ENCODE data around the gene SLC66A3. TPM values are rescaled to one million over a fixed set of nuclear protein-coding genes. Genes with fewer than 3 reads are reported as not detected.

Gene SLC66A3
- total RNA-seq, 1 experiment from 2014 or later: 12.5 TPM

DNA sequence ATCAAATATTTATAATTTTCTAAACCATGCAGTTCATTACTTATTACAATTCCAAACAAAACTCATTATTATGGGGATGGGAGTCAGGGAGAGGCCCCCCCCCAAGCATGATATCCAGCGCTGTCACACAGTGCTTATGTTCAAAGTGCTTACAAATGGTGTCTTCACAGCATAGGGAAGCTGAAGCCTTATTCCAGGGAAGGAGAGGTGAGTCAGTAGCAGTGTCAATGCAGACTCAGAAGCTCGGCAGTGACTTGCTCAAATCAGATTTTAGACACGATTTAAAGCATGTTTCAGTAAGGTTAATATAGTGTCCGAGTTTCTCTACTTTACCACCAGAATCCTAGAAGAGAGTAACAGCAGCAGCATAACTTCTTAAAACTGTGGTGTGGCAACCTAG is 24.6 kb downstream of the SLC66A3 start:
- DNase-seq (ENCODE audit: low spot score) (no peak), ATAC-seq (no peak)
- Mint-ChIP-seq H3K4me1 (no peaks in the 10 kb centered on the region), H3K4me3 (no peak overlapping the region), H3K36me3 (no peaks in the 10 kb centered on the region), H3K27ac (no peak overlapping the region), H3K27me3 (ENCODE audit: low read depth) (no peaks in the 10 kb centered on the region), H3K9me3 (no peaks in the 10 kb centered on the region)
- POLR2A ChIA-PET: interaction anchor here (0.6 to 1.0 kb wide), 2 partner anchors 32 to 157 kb away, joined by 3 read pairs; no protein-coding TSS in a partner anchor
- TF ChIP-seq, protein P1, sequence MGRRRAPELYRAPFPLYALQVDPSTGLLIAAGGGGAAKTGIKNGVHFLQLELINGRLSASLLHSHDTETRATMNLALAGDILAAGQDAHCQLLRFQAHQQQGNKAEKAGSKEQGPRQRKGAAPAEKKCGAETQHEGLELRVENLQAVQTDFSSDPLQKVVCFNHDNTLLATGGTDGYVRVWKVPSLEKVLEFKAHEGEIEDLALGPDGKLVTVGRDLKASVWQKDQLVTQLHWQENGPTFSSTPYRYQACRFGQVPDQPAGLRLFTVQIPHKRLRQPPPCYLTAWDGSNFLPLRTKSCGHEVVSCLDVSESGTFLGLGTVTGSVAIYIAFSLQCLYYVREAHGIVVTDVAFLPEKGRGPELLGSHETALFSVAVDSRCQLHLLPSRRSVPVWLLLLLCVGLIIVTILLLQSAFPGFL (CRISPR knock-in tag; IDR thresholded peaks at IDR 0.05; ENCODE audit: borderline replicate concordance): no peak
- TF ChIP-seq, protein P2, sequence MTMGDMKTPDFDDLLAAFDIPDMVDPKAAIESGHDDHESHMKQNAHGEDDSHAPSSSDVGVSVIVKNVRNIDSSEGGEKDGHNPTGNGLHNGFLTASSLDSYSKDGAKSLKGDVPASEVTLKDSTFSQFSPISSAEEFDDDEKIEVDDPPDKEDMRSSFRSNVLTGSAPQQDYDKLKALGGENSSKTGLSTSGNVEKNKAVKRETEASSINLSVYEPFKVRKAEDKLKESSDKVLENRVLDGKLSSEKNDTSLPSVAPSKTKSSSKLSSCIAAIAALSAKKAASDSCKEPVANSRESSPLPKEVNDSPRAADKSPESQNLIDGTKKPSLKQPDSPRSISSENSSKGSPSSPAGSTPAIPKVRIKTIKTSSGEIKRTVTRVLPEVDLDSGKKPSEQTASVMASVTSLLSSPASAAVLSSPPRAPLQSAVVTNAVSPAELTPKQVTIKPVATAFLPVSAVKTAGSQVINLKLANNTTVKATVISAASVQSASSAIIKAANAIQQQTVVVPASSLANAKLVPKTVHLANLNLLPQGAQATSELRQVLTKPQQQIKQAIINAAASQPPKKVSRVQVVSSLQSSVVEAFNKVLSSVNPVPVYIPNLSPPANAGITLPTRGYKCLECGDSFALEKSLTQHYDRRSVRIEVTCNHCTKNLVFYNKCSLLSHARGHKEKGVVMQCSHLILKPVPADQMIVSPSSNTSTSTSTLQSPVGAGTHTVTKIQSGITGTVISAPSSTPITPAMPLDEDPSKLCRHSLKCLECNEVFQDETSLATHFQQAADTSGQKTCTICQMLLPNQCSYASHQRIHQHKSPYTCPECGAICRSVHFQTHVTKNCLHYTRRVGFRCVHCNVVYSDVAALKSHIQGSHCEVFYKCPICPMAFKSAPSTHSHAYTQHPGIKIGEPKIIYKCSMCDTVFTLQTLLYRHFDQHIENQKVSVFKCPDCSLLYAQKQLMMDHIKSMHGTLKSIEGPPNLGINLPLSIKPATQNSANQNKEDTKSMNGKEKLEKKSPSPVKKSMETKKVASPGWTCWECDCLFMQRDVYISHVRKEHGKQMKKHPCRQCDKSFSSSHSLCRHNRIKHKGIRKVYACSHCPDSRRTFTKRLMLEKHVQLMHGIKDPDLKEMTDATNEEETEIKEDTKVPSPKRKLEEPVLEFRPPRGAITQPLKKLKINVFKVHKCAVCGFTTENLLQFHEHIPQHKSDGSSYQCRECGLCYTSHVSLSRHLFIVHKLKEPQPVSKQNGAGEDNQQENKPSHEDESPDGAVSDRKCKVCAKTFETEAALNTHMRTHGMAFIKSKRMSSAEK (CRISPR knock-in tag; IDR thresholded peaks at IDR 0.05; ENCODE audit: borderline replicate concordance): no peak
- TF ChIP-seq CBFB (CRISPR knock-in tag; IDR thresholded peaks at IDR 0.05; ENCODE audit: low read depth) (no peak), FOXJ3 (CRISPR knock-in tag; IDR thresholded peaks at IDR 0.05; ENCODE audit: borderline replicate concordance) (no peak), ETV6 (CRISPR knock-in tag; IDR thresholded peaks at IDR 0.05) (no peak), JUN (CRISPR knock-in tag; IDR thresholded peaks at IDR 0.05) (no peak), GTF2I (CRISPR knock-in tag; conservative IDR thresholded peaks at IDR 0.05) (no peak), MYBL2 (CRISPR knock-in tag; IDR thresholded peaks at IDR 0.05) (no peak), ZNF423 (CRISPR knock-in tag; IDR thresholded peaks at IDR 0.05) (no peak), GABPB1 (CRISPR knock-in tag; IDR thresholded peaks at IDR 0.05) (no peak), NFE2L1 (CRISPR knock-in tag; IDR thresholded peaks at IDR 0.05) (no peak)
- TF ChIP-seq, protein P3, sequence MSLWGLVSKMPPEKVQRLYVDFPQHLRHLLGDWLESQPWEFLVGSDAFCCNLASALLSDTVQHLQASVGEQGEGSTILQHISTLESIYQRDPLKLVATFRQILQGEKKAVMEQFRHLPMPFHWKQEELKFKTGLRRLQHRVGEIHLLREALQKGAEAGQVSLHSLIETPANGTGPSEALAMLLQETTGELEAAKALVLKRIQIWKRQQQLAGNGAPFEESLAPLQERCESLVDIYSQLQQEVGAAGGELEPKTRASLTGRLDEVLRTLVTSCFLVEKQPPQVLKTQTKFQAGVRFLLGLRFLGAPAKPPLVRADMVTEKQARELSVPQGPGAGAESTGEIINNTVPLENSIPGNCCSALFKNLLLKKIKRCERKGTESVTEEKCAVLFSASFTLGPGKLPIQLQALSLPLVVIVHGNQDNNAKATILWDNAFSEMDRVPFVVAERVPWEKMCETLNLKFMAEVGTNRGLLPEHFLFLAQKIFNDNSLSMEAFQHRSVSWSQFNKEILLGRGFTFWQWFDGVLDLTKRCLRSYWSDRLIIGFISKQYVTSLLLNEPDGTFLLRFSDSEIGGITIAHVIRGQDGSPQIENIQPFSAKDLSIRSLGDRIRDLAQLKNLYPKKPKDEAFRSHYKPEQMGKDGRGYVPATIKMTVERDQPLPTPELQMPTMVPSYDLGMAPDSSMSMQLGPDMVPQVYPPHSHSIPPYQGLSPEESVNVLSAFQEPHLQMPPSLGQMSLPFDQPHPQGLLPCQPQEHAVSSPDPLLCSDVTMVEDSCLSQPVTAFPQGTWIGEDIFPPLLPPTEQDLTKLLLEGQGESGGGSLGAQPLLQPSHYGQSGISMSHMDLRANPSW (CRISPR knock-in tag; conservative IDR thresholded peaks at IDR 0.05; ENCODE audit: low read depth): no peak
- TF ChIP-seq, protein P4, sequence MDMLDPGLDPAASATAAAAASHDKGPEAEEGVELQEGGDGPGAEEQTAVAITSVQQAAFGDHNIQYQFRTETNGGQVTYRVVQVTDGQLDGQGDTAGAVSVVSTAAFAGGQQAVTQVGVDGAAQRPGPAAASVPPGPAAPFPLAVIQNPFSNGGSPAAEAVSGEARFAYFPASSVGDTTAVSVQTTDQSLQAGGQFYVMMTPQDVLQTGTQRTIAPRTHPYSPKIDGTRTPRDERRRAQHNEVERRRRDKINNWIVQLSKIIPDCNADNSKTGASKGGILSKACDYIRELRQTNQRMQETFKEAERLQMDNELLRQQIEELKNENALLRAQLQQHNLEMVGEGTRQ (CRISPR knock-in tag; IDR thresholded peaks at IDR 0.05): no peak
- TF ChIP-seq, protein P5, sequence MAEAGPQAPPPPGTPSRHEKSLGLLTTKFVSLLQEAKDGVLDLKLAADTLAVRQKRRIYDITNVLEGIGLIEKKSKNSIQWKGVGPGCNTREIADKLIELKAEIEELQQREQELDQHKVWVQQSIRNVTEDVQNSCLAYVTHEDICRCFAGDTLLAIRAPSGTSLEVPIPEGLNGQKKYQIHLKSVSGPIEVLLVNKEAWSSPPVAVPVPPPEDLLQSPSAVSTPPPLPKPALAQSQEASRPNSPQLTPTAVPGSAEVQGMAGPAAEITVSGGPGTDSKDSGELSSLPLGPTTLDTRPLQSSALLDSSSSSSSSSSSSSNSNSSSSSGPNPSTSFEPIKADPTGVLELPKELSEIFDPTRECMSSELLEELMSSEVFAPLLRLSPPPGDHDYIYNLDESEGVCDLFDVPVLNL (CRISPR knock-in tag; IDR thresholded peaks at IDR 0.05; ENCODE audit: borderline replicate concordance, low read depth): no peak
- CTCF ChIA-PET: interaction anchor here (0.8 kb wide), 1 partner anchor 47 kb away, joined by 3 read pairs; a partner anchor contains a TSS

DNA sequence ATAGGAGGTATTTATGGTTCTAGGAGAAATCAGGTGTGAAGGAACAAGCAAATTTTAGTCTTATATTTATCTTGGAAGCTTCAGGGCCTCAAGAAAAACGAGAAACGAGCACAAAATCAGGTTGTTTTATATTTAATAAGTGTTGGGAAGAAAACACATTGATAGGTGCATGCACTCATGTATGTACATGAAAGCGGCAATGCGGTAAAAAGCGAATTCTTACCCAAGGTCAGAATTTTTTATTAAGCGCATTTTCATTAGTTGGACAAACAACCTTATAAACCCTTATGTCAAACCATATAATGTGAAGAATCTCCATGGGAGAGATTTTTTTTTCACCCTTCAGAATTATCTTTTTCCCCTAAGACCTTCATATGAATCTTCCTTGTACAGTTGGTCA is 25.4 kb downstream of the SLC66A3 start:
- no peaks in the 10 kb centered on the region for H3K9me3 Mint-ChIP-seq
- CTCF ChIA-PET: no interaction called here
- no peak for TF ChIP-seq ELF4 (CRISPR knock-in tag; IDR thresholded peaks at IDR 0.05; ENCODE audit: low read depth)
- TF ChIP-seq, protein P6, sequence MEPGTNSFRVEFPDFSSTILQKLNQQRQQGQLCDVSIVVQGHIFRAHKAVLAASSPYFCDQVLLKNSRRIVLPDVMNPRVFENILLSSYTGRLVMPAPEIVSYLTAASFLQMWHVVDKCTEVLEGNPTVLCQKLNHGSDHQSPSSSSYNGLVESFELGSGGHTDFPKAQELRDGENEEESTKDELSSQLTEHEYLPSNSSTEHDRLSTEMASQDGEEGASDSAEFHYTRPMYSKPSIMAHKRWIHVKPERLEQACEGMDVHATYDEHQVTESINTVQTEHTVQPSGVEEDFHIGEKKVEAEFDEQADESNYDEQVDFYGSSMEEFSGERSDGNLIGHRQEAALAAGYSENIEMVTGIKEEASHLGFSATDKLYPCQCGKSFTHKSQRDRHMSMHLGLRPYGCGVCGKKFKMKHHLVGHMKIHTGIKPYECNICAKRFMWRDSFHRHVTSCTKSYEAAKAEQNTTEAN (CRISPR knock-in tag; IDR thresholded peaks at IDR 0.05): no peak
- TF ChIP-seq, protein P7, sequence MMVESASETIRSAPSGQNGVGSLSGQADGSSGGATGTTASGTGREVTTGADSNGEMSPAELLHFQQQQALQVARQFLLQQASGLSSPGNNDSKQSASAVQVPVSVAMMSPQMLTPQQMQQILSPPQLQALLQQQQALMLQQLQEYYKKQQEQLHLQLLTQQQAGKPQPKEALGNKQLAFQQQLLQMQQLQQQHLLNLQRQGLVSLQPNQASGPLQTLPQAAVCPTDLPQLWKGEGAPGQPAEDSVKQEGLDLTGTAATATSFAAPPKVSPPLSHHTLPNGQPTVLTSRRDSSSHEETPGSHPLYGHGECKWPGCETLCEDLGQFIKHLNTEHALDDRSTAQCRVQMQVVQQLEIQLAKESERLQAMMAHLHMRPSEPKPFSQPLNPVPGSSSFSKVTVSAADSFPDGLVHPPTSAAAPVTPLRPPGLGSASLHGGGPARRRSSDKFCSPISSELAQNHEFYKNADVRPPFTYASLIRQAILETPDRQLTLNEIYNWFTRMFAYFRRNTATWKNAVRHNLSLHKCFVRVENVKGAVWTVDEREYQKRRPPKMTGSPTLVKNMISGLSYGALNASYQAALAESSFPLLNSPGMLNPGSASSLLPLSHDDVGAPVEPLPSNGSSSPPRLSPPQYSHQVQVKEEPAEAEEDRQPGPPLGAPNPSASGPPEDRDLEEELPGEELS (CRISPR knock-in tag; IDR thresholded peaks at IDR 0.05): no peak
- TF ChIP-seq EMX1 (CRISPR knock-in tag; IDR thresholded peaks at IDR 0.05): no peak
- no peak for TF ChIP-seq PRRX2 (CRISPR knock-in tag; IDR thresholded peaks at IDR 0.05)
- TF ChIP-seq RORB (CRISPR knock-in tag; IDR thresholded peaks at IDR 0.05): no peak
- no peak for TF ChIP-seq CBFB (CRISPR knock-in tag; IDR thresholded peaks at IDR 0.05; ENCODE audit: low read depth)
- TF ChIP-seq, protein P8, sequence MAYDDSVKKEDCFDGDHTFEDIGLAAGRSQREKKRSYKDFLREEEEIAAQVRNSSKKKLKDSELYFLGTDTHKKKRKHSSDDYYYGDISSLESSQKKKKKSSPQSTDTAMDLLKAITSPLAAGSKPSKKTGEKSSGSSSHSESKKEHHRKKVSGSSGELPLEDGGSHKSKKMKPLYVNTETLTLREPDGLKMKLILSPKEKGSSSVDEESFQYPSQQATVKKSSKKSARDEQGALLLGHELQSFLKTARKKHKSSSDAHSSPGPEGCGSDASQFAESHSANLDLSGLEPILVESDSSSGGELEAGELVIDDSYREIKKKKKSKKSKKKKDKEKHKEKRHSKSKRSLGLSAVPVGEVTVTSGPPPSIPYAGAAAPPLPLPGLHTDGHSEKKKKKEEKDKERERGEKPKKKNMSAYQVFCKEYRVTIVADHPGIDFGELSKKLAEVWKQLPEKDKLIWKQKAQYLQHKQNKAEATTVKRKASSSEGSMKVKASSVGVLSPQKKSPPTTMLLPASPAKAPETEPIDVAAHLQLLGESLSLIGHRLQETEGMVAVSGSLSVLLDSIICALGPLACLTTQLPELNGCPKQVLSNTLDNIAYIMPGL (CRISPR knock-in tag; IDR thresholded peaks at IDR 0.05): no peak

More for the DNA sequence above, 25.4 kb downstream of the SLC66A3 start:
- H3K4me1 Mint-ChIP-seq: no peaks in the 10 kb centered on the region
- H3K36me3 Mint-ChIP-seq: no peaks in the 10 kb centered on the region
- ATAC-seq (no peak), DNase-seq (ENCODE audit: low spot score) (no peak)
- no peak overlapping the region for H3K4me3 Mint-ChIP-seq
- POLR2A ChIA-PET: no interaction called here
- H3K27me3 Mint-ChIP-seq (ENCODE audit: low read depth): no peaks in the 10 kb centered on the region
- H3K27ac Mint-ChIP-seq: no peak overlapping the region
